BLaER1 (cell line): ENCODE results near the gene SLC25A6.
A peak's percentile ranks its signal among the peaks of the same experiment; 100 is the strongest.

Source experiments
- H3K27ac ChIP-seq: shearing (Covaris generic); formaldehyde crosslinking; 2 replicates; pipeline ENCODE4 v1.8.1; 2022
- H3K27me3 ChIP-seq: shearing (Covaris generic); formaldehyde crosslinking; 2 replicates; pipeline ENCODE4 v1.8.1; 2022
- H3K36me3 ChIP-seq: shearing (Covaris generic); formaldehyde crosslinking; 2 replicates; pipeline ENCODE4 v1.8.1; 2022
- H3K4me1 ChIP-seq: shearing (Covaris generic); formaldehyde crosslinking; 2 replicates; pipeline ENCODE4 v1.8.1; 2022
- H3K4me2 ChIP-seq: shearing (Covaris generic); formaldehyde crosslinking; 2 replicates; pipeline ENCODE4 v1.8.1; 2022
- H3K4me3 ChIP-seq: shearing (Covaris generic); formaldehyde crosslinking; 2 replicates; pipeline ENCODE4 v1.8.1; 2022
- H3K9ac ChIP-seq: shearing (Covaris generic); formaldehyde crosslinking; 2 replicates; pipeline ENCODE4 v1.8.1; 2022
- H3K9me3 ChIP-seq: shearing (Covaris generic); formaldehyde crosslinking; 2 replicates; pipeline ENCODE4 v1.8.1; 2022
- H4K20me1 ChIP-seq: shearing (Covaris generic); formaldehyde crosslinking; 2 replicates; pipeline ENCODE4 v1.8.1; 2022
- Cebpa-rat ChIP-seq: shearing (Covaris generic); IDR thresholded peaks from 2 replicates; pipeline ENCODE4 v1.8.1; 2022

Gene SLC25A6

DNA sequence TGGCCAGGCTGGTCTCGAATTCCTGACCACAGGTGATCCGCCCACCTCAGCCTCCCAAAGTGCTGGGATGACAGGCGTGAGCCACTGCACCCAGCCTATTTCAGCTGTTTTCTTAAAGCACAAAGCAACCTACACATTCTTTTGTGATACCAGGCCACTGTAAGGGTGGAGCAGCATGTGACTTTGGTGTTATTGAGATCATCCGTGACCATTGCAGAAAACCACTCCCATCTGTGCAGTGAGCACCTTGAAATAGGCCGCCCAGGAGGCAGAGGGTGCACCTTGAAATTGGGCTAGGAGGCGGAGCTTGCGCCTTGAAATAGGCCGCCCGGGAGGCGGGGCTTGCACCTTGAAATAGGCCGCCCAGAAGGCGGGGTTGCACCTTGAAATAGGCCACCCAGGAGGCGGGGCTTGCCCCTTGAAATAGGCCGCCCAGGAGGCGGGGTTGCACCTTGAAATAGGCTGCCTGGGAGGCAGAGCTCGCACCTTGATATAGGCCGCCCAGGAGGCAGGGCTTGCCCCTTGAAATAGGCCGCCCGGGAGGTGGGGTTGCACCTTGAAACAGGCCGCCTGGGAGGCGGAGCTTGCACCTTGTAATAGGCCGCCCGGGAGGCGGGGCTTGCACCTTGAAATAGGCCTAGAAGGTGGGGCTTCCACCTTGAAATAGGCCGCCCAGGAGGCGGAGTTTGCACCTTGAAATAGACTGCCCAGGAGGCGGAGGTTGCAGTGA is 9.0 kb upstream of the SLC25A6 start:
- no peaks in the 10 kb centered on the region for H3K27me3 ChIP-seq
- H3K4me2 ChIP-seq: no peak overlapping the region
- peaks cover 14% of the 10 kb centered on the region; the same call in 1 of the 2 replicates for H4K20me1 ChIP-seq
- H3K9ac ChIP-seq: no peak overlapping the region
- peaks cover 24% of the 10 kb centered on the region; the same call in 1 of the 2 replicates for H3K9me3 ChIP-seq
- TF ChIP-seq Cebpa-rat: no peak
- H3K27ac ChIP-seq: no peak overlapping the region
- H3K4me1 ChIP-seq: peaks cover 10% of the 10 kb centered on the region
- H3K4me3 ChIP-seq: no peak overlapping the region
- peaks cover 95% of the 10 kb centered on the region for H3K36me3 ChIP-seq

GRCh38 chrX:1400049-1400448 is 8.1 kb upstream of the SLC25A6 start:
- H4K20me1 ChIP-seq: peaks cover 16% of the 10 kb centered on the region; the same call in 1 of the 2 replicates
- H3K36me3 ChIP-seq: peaks cover 95% of the 10 kb centered on the region
- no peak overlapping the region for H3K4me2 ChIP-seq
- no peak for TF ChIP-seq Cebpa-rat
- H3K4me3 ChIP-seq: no peak overlapping the region
- H3K9me3 ChIP-seq: peaks cover 15% of the 10 kb centered on the region; the same call in 1 of the 2 replicates
- no peak overlapping the region for H3K9ac ChIP-seq
- H3K27ac ChIP-seq: no peak overlapping the region
- H3K4me1 ChIP-seq: peaks cover 19% of the 10 kb centered on the region
- H3K27me3 ChIP-seq: no peaks in the 10 kb centered on the region

DNA sequence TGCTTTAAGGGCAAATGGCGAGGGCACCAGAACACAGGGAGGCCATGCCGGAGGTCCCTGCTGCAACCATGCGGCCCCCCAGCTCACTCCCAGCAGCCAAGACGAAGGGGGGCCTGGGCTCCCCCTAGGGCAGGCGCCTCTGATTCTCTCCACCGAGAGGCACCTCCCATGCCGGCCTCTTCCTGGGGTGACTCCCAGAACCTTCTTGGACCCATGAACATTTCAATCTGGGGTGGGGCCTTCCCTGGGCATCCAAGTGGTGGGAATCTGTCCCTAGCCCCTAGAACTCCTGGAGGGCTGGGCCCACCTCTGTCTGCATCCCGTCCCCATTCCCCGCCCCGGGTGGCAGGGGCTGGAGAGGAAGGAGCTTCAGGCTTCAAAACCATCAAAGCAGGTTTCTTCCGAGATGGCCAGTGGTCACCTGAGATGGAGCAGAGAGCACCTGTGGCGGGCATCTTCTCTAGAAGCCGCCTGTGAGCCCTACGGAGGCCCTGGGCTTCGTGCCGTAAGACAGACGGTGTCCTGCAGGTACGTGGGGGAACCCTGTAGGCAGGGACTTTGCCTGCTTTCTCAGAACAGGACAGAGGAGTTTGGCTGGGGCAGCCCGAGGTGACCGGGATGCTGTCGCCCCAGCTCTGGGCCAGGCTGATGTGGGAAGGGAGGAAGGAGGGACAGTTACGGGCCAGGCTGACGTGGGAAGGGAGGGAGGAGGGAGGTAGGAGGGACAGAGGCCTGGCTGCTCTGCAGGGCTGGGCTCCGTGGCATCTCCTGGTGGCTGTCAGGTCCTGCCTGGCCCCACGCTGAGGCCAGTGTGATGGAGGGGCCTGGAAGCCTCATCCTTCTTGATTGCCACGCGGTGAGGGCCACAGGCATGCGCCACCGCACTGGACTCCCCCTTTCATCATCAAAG is 6.8 kb upstream of the SLC25A6 start:
- Histone ChIP-seq H3K27ac (no peak overlapping the region), H3K4me3 (no peak overlapping the region), H3K27me3 (no peaks in the 10 kb centered on the region), H3K9ac (0 out of 2 replicates have a peak overlapping the region, but pooled peaks have one; percentile 10), H3K4me2 (no peak overlapping the region), H4K20me1 (peaks cover 16% of the 10 kb centered on the region; the same call in 1 of the 2 replicates), H3K36me3 (peaks cover 85% of the 10 kb centered on the region), H3K4me1 (peaks cover 32% of the 10 kb centered on the region), H3K9me3 (peaks cover 4% of the 10 kb centered on the region; the same call in 1 of the 2 replicates)
- TF ChIP-seq Cebpa-rat: no peak

GRCh38 chrX:1397441-1398270 is 5.7 kb upstream of the SLC25A6 start:
- Histone ChIP-seq H3K4me3 (no peak overlapping the region), H3K9ac (no peak overlapping the region), H3K9me3 (no peaks in the 10 kb centered on the region), H3K36me3 (peaks cover 75% of the 10 kb centered on the region), H3K4me2 (no peak overlapping the region), H3K4me1 (peaks cover 39% of the 10 kb centered on the region), H3K27ac (no peak overlapping the region), H3K27me3 (no peaks in the 10 kb centered on the region), H4K20me1 (peaks cover 16% of the 10 kb centered on the region; the same call in 1 of the 2 replicates)
- TF ChIP-seq Cebpa-rat: no peak

DNA sequence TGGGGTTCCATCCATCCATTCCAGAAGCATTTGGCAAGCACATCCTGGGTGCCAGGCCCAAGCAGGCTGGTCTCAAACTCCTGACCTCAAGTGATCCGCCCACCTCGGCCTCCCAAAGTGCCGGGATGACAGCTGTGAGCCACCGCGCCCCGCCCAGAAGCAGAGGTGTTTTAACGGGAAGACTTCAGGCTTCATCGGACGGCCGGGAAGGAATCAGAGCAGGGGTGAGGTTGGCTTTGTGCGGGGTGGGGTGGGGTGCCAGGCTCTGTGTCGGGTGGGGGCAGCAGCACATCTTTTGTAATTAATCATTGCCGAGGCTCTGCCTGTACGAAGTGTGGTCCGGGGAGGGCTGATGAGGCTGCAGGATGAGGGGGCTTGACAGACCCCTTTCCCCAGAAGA is 5.1 kb upstream of the SLC25A6 start:
- no peaks in the 10 kb centered on the region for H3K9me3 ChIP-seq
- peaks cover 72% of the 10 kb centered on the region for H3K36me3 ChIP-seq

DNA sequence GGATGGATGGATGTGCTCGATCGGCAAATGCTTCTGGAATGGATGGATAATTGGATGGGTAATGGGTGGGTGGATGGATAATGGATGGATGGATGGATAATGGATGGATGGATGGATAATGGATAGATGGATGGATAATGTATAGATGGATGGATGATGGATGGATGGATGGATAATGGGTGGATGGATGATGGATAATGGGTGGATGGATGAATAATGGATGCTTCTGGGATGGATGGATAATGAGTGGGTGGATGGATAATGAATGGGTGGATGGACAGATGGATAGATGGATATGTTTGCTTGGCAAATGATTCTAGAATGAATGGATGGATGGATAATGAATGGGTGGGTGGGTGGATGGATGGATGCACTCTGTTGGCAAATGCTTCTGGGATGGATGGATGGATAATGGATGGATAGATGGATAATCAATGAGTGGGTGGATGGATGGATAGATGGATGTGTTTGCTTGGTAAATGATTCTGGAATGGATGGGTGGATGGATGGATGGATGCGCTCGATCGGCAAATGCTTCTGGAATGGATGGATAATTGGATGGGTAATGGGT is 3.8 kb upstream of the SLC25A6 start:
- Histone ChIP-seq H3K9me3 (no peaks in the 10 kb centered on the region), H3K27ac (no peak overlapping the region), H3K4me3 (no peak overlapping the region), H4K20me1 (peaks cover 21% of the 10 kb centered on the region), H3K4me1 (peaks cover 43% of the 10 kb centered on the region), H3K4me2 (peak overlapping the region; percentile 45), H3K27me3 (no peaks in the 10 kb centered on the region), H3K9ac (no peak overlapping the region), H3K36me3 (peaks cover 66% of the 10 kb centered on the region)
- TF ChIP-seq Cebpa-rat: no peak

More for the DNA sequence above, 5.1 kb upstream of the SLC25A6 start:
- peak overlapping the region; percentile 45; the same call in 1 of the 2 replicates for H3K4me2 ChIP-seq
- no peak for TF ChIP-seq Cebpa-rat
- H3K27me3 ChIP-seq: no peaks in the 10 kb centered on the region
- peaks cover 39% of the 10 kb centered on the region for H3K4me1 ChIP-seq
- H3K9ac ChIP-seq: 0 out of 2 replicates have a peak overlapping the region, but pooled peaks have one; percentile 58
- H4K20me1 ChIP-seq: peaks cover 16% of the 10 kb centered on the region; the same call in 1 of the 2 replicates
- no peak overlapping the region for H3K4me3 ChIP-seq
- no peak overlapping the region for H3K27ac ChIP-seq

DNA sequence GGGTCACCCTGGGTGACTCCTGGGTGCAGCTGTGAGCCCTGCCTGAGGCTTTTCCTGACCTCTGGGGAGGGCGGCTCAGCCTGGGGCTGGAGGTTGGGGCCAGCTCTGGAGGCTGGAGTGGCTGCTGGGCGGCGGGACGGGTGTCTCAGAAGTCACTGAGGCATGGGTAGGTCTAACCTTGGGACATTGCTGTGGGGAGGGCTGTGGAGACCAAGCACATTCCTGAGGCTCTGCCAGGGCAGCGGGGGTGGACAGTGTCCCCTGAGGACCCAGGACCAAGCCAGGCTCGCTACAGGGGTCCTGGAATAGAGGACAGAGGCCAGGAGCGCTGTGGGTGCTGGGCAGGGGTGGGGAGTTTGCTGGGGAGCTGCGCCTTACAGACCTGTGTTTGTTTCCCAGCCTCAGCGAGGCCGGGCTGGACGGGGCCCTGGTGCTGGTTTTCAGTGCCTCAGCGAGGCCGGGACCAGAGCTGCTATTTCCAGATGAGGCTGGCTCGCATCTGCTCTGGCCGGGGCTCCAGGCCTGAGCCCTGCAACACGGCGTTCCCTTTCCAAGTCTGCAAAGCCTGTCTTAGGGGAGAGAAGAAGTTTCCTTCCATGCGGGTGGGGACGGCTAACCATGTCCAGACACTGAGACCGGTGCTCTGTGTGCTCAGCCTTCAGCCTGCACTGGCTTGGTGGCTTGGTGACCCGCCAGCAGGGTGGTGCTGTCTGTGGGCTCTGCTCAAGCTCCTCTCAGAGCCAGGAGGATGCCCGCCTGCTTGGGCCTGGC is 3.0 kb upstream of the SLC25A6 start:
- Histone ChIP-seq H3K9me3 (no peaks in the 10 kb centered on the region), H3K4me2 (peak overlapping the region; percentile 79), H3K4me3 (no peak overlapping the region), H3K9ac (peak overlapping the region; percentile 38; the same call in 1 of the 2 replicates), H3K27ac (peak overlapping the region; percentile 55), H4K20me1 (peaks cover 29% of the 10 kb centered on the region), H3K4me1 (peaks cover 51% of the 10 kb centered on the region), H3K27me3 (no peaks in the 10 kb centered on the region), H3K36me3 (peaks cover 66% of the 10 kb centered on the region)
- TF ChIP-seq Cebpa-rat: no peak

- H3K9ac ChIP-seq: peak overlapping the region; percentile 38; the same call in 1 of the 2 replicates
- H3K4me3 ChIP-seq: no peak overlapping the region
- no peaks in the 10 kb centered on the region for H3K9me3 ChIP-seq
- H3K27ac ChIP-seq: peak overlapping the region; percentile 55
- H3K36me3 ChIP-seq: peaks cover 66% of the 10 kb centered on the region
- peaks cover 38% of the 10 kb centered on the region for H4K20me1 ChIP-seq
- peaks cover 60% of the 10 kb centered on the region for H3K4me1 ChIP-seq
- no peak for TF ChIP-seq Cebpa-rat
- no peaks in the 10 kb centered on the region for H3K27me3 ChIP-seq
- H3K4me2 ChIP-seq: peak overlapping the region; percentile 79
Measured at GRCh38 chrX:1393871-1394615, 2.1 kb upstream of the SLC25A6 start.
